ENCODE results near the gene UBE3C. TPM values are rescaled to one million over a fixed set of nuclear protein-coding genes. Genes with fewer than 3 reads are reported as not detected.

Gene UBE3C
- total and polyA plus RNA-seq, 7 experiments from 2014 or later, result 21.3 to 64.6 (median 53.9) TPM

DNA sequence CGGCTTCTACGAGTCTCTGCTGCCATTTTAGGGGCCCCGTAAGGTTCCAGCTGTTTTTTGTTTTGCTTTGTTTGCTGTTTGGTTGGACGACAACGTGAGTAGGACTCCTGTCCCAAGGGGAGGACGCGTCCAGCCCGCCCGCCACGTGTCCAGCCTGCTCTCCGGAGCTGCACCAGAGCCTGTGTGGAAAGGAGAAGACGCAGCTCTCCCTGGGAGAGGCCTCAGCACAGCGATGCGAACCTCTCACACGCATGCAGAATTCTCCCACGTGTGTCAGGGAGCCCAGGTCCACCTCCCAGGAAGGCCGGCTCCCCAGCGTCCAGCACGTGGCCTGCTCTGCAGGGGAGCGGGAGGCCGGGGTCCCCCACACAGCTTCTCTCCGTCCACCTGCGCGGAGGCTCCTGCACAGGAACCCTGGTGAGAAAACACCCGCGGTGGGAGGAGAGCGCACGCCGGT is 161.7 kb downstream of the UBE3C start:
- intact Hi-C loops (cut with micrococcal nuclease), result no loop called here
- ATAC-seq (no peak), DNase-seq (no peak)
- Mint-ChIP-seq H3K27ac (peak overlapping the region in 1 of 9 donors; percentile 86), H3K36me3 (no peaks in the 10 kb centered on the region), H3K9me3 (peaks cover 0 to 2% (median 0%) of the 10 kb centered on the region in 11 donors), H3K27me3 (no peaks in the 10 kb centered on the region), H3K4me3 (no peak overlapping the region), H3K4me1 (peaks cover 19 to 36% (median 33%) of the 10 kb centered on the region in 7 donors)
- CTCF ChIA-PET, result no interaction called here
- Histone ChIP-seq H3K9me3 (ENCODE audit: control insufficient read depth in 2 of 3, low read length in 3 of 3) (no peaks in the 10 kb centered on the region), H3K27me3 (ENCODE audit: control insufficient read depth in 2 of 2, insufficient read depth in 2 of 2, low read length in 2 of 2) (no peaks in the 10 kb centered on the region), H3K36me3 (ENCODE audit: control insufficient read depth in 2 of 3, insufficient read depth in 3 of 3, low read length in 3 of 3) (no peaks in the 10 kb centered on the region), H3K27ac (ENCODE audit: low read depth, low read length) (no peak overlapping the region), H3K4me1 (ENCODE audit: control insufficient read depth in 2 of 2, insufficient read depth in 2 of 2, low read length in 2 of 2) (peaks cover 10 to 23% of the 10 kb centered on the region in 2 donors), H3K4me3 (ENCODE audit: low read length) (no peak overlapping the region)
- POLR2A ChIA-PET, result no interaction called here

DNA sequence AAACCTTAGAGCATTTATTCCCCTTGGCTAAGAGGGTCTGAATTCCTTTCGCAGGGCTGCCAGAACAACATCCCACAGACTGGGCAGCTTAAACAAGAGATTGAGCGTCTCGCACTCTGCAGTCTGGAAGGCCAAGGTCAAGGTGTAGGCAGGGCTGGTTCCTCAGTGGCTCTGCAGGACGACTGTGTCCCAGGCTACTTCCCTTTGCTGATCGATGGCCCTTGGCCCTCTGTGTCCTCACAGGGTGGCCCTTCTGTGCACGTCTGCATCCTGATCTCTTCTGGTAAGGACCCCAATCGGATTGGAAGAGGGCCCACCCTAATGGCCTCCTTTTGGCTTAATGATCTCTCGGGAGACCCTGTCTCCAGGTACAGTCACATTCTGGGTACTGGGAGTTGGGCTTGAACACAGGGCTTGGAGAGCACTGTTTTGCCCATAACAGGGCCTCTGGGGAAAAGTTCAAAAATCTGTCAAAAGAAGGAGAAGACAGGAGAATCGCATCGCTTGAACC is 162.9 kb downstream of the UBE3C start:
- H3K27ac Mint-ChIP-seq, result peak overlapping the region; percentile 3 to 88 (median 80)
- Histone ChIP-seq H3K9me3 (ENCODE audit: control insufficient read depth in 2 of 3, low read length in 3 of 3) (no peaks in the 10 kb centered on the region), H3K27me3 (ENCODE audit: control insufficient read depth in 2 of 2, insufficient read depth in 2 of 2, low read length in 2 of 2) (no peaks in the 10 kb centered on the region), H3K27ac (ENCODE audit: low read depth, low read length) (no peak overlapping the region), H3K36me3 (ENCODE audit: control insufficient read depth in 2 of 3, insufficient read depth in 3 of 3, low read length in 3 of 3) (no peaks in the 10 kb centered on the region), H3K4me3 (ENCODE audit: low read length) (no peak overlapping the region), H3K4me1 (ENCODE audit: control insufficient read depth in 2 of 2, insufficient read depth in 2 of 2, low read length in 2 of 2) (peaks cover 10 to 23% of the 10 kb centered on the region in 2 donors)
- H3K9me3 Mint-ChIP-seq, result peaks cover 0 to 2% (median 0%) of the 10 kb centered on the region in 11 donors
- no peak for ATAC-seq
- no peak for DNase-seq
- H3K27me3 Mint-ChIP-seq, result no peaks in the 10 kb centered on the region
- H3K4me1 Mint-ChIP-seq, result peaks cover 19 to 39% (median 36%) of the 10 kb centered on the region in 7 donors
- POLR2A ChIA-PET, result interaction anchor here (0.5 to 0.7 kb wide), 2 partner anchors 322 to 1561 kb away, joined by 3 read pairs; no protein-coding TSS in a partner anchor
- H3K4me3 Mint-ChIP-seq, result peak overlapping the region; percentile 66 to 84 (median 72)
- intact Hi-C loops (cut with micrococcal nuclease), result loop anchor here (1.0 to 2.0 kb wide), 4 partner anchors 29 to 163 kb away; partner anchors contain the start of gene UBE3C (in 1 of the 2)
- CTCF ChIA-PET, result interaction anchor here (0.7 to 0.9 kb wide), 2 partner anchors 28 to 158 kb away, joined by 3 read pairs; no protein-coding TSS in a partner anchor
- no peaks in the 10 kb centered on the region for H3K36me3 Mint-ChIP-seq

DNA sequence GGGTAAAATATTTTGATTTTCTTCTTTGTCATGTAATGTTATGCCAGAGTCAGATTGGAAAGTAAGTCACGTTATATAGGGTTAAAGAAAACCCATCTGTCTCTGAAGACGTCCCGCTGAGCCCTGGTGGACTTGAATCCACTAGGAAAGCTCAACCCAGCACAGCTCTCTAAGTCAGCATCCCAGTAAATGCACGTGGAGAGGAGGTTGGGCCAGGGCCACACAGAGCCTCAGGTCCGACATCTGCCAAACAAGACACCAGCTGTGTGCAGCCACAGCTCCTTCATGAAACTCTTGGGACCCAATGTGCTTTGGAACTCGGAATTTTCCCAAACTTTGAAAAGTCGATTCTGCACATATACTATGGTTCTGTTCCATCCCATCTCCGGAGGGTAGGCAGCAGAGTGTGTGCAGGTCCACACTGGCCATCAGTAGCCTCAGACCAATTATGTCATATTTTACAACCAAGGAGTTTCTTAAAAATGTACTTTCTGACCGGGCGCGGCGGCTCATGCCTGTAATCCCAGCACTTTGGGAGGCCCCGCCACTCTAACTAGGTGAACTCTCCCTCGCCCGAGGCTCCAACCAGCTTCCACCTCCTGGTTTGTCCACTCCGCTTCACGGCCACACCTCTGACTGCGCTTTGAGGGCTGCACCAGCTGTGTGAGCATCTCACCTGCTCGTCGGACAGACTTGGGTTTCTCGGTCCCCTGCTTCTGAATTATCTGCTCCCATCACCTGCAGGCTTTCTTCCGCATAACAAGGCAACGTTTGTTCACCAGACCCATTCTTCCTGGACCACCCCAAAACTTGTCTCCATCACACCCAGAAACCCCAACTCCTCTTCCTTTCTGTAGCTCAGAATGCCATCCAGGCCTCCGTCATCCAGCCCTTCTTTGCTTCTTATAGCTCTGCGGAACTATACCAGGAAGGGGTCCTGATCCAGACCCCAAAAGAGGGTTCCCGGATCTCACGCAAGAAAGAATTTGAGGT is 168.4 kb downstream of the UBE3C start:
- Histone ChIP-seq H3K27ac (ENCODE audit: low read depth, low read length) (no peak overlapping the region), H3K4me1 (ENCODE audit: control insufficient read depth in 2 of 2, insufficient read depth in 2 of 2, low read length in 2 of 2) (peaks cover 0 to 7% of the 10 kb centered on the region in 2 donors), H3K4me3 (ENCODE audit: low read length) (no peak overlapping the region), H3K36me3 (ENCODE audit: control insufficient read depth in 2 of 3, insufficient read depth in 3 of 3, low read length in 3 of 3) (no peaks in the 10 kb centered on the region), H3K27me3 (ENCODE audit: control insufficient read depth in 2 of 2, insufficient read depth in 2 of 2, low read length in 2 of 2) (no peaks in the 10 kb centered on the region), H3K9me3 (ENCODE audit: control insufficient read depth in 2 of 3, low read length in 3 of 3) (no peaks in the 10 kb centered on the region)
- H3K36me3 Mint-ChIP-seq, result no peaks in the 10 kb centered on the region
- ATAC-seq (no peak), DNase-seq (no peak)
- H3K27ac Mint-ChIP-seq, result peak overlapping the region in 2 of 9 donors; percentile 11 to 65
- H3K4me3 Mint-ChIP-seq, result no peak overlapping the region
- H3K4me1 Mint-ChIP-seq, result peaks cover 10 to 36% (median 14%) of the 10 kb centered on the region in 7 donors
- intact Hi-C loops (cut with micrococcal nuclease), result no loop called here
- H3K27me3 Mint-ChIP-seq, result no peaks in the 10 kb centered on the region
- ChIA-PET POLR2A (interaction anchor here (0.6 kb wide), 1 partner anchor 360 kb away, joined by 3 read pairs; no protein-coding TSS in a partner anchor), CTCF (no interaction called here)
- H3K9me3 Mint-ChIP-seq, result peaks cover 0 to 1% (median 0%) of the 10 kb centered on the region in 11 donors

GRCh38 chr7:157309988-157310668 is 171.4 kb downstream of the UBE3C start:
- Histone ChIP-seq H3K4me3 (ENCODE audit: low read length) (no peak overlapping the region), H3K4me1 (ENCODE audit: control insufficient read depth in 2 of 2, insufficient read depth in 2 of 2, low read length in 2 of 2) (no peaks in the 10 kb centered on the region), H3K27me3 (ENCODE audit: control insufficient read depth in 2 of 2, insufficient read depth in 2 of 2, low read length in 2 of 2) (no peaks in the 10 kb centered on the region), H3K9me3 (ENCODE audit: control insufficient read depth in 2 of 3, low read length in 3 of 3) (no peaks in the 10 kb centered on the region), H3K27ac (ENCODE audit: low read depth, low read length) (no peak overlapping the region), H3K36me3 (ENCODE audit: control insufficient read depth in 2 of 3, insufficient read depth in 3 of 3, low read length in 3 of 3) (no peaks in the 10 kb centered on the region)
- ChIA-PET POLR2A (no interaction called here), CTCF (interaction anchor here (0.6 kb wide), 1 partner anchor 41 kb away, joined by 3 read pairs; no protein-coding TSS in a partner anchor)
- intact Hi-C loops (cut with micrococcal nuclease), result no loop called here
- Mint-ChIP-seq H3K9me3 (peaks cover 0 to 1% (median 0%) of the 10 kb centered on the region in 11 donors), H3K27me3 (no peaks in the 10 kb centered on the region), H3K4me3 (no peak overlapping the region), H3K36me3 (no peaks in the 10 kb centered on the region), H3K4me1 (peaks cover 0 to 24% (median 2%) of the 10 kb centered on the region in 7 donors), H3K27ac (no peak overlapping the region)
- DNase-seq, result no peak
- ATAC-seq, result no peak

- ChIA-PET POLR2A (no interaction called here), CTCF (no interaction called here)
- H3K27ac Mint-ChIP-seq, result peak overlapping the region in 1 of 9 donors; percentile 66
- H3K9me3 Mint-ChIP-seq, result peaks cover 0 to 1% (median 0%) of the 10 kb centered on the region in 11 donors
- H3K27me3 ChIP-seq (ENCODE audit: control insufficient read depth in 2 of 2, insufficient read depth in 2 of 2, low read length in 2 of 2), result no peaks in the 10 kb centered on the region
- ATAC-seq (no peak), DNase-seq (no peak)
- no peak overlapping the region for H3K4me3 Mint-ChIP-seq
- H3K36me3 ChIP-seq (ENCODE audit: control insufficient read depth in 2 of 3, insufficient read depth in 3 of 3, low read length in 3 of 3), result no peaks in the 10 kb centered on the region
- H3K4me3 ChIP-seq (ENCODE audit: low read length), result no peak overlapping the region
- H3K27me3 Mint-ChIP-seq, result no peaks in the 10 kb centered on the region
- no peaks in the 10 kb centered on the region for H3K9me3 ChIP-seq (ENCODE audit: control insufficient read depth in 2 of 3, low read length in 3 of 3)
- H3K4me1 Mint-ChIP-seq, result peaks cover 0 to 24% (median 2%) of the 10 kb centered on the region in 7 donors
- H3K27ac ChIP-seq (ENCODE audit: low read depth, low read length), result no peak overlapping the region
- H3K36me3 Mint-ChIP-seq, result no peaks in the 10 kb centered on the region
- H3K4me1 ChIP-seq (ENCODE audit: control insufficient read depth in 2 of 2, insufficient read depth in 2 of 2, low read length in 2 of 2), result no peaks in the 10 kb centered on the region
- intact Hi-C loops (cut with micrococcal nuclease), result no loop called here
Observed at GRCh38 chr7:157310676-157311185, 172.0 kb downstream of the UBE3C start.

DNA sequence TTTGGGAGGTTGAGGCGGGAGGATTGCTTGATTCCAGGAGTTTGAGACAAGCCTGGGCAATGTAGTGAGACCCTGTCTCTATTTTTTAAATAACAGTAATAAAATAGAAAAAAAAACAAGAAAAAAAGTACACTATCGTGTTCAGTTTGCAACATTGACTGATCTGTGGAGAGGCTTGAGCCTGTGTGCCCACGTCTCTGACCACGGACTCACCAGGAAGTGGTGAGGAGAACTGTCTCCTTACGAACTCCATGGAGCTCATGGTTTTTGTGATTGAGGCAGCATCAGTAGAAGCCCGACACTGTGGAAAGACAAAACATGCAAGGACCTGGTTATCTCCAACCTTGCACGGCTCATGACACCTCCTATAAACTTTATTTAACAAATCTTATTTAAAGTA is 174.2 kb downstream of the UBE3C start:
- Mint-ChIP-seq H3K27ac (no peak overlapping the region), H3K4me3 (no peak overlapping the region), H3K9me3 (peaks cover 0 to 1% (median 0%) of the 10 kb centered on the region in 11 donors), H3K27me3 (no peaks in the 10 kb centered on the region), H3K36me3 (no peaks in the 10 kb centered on the region), H3K4me1 (peaks cover 0 to 9% (median 0%) of the 10 kb centered on the region in 7 donors)
- DNase-seq, result no peak
- no peaks in the 10 kb centered on the region for H3K27me3 ChIP-seq (ENCODE audit: control insufficient read depth in 2 of 2, insufficient read depth in 2 of 2, low read length in 2 of 2)
- ChIA-PET CTCF (interaction anchor here (0.6 kb wide), 2 partner anchors 28 to 339 kb away, joined by 4 to 5 read pairs; no protein-coding TSS in a partner anchor), POLR2A (no interaction called here)
- ATAC-seq, result no peak
- H3K36me3 ChIP-seq (ENCODE audit: control insufficient read depth in 2 of 3, insufficient read depth in 3 of 3, low read length in 3 of 3), result no peaks in the 10 kb centered on the region
- no peak overlapping the region for H3K27ac ChIP-seq (ENCODE audit: low read depth, low read length)
- H3K4me1 ChIP-seq (ENCODE audit: control insufficient read depth in 2 of 2, insufficient read depth in 2 of 2, low read length in 2 of 2), result no peaks in the 10 kb centered on the region
- H3K9me3 ChIP-seq (ENCODE audit: control insufficient read depth in 2 of 3, low read length in 3 of 3), result no peaks in the 10 kb centered on the region
- H3K4me3 ChIP-seq (ENCODE audit: low read length), result no peak overlapping the region
- intact Hi-C loops (cut with micrococcal nuclease), result no loop called here
